Measurements from ENCODE around the gene AOPEP. TPM values are rescaled to one million over a fixed set of nuclear protein-coding genes. Genes with fewer than 3 reads are reported as not detected.
"Not testable (repeated sequence)": the region's sequence is repeated elsewhere in the genome, so short reads cannot be mapped to it uniquely, and the experiment has no call there.

AOPEP gene
- total and polyA plus RNA-seq, 2 donors = 9.6 to 36.5 TPM

- DNase-seq (ENCODE audit: low read depth in 6 of 9, low spot score in 9 of 9) = no peak
- 98% methylated on average over 6 of the region's 6 CpGs for WGBS
- H3K4me1 ChIP-seq (ENCODE audit: control insufficient read depth in 2 of 2, insufficient read depth in 2 of 2, low read length in 2 of 2) = no peaks in the 10 kb centered on the region
- no peaks in the 10 kb centered on the region for H3K27me3 ChIP-seq (ENCODE audit: control insufficient read depth in 2 of 2, insufficient read depth in 1 of 2, low read length in 1 of 2)
- no peak overlapping the region for H3K27ac ChIP-seq (ENCODE audit: low read depth in 1 of 2, low read length in 1 of 2)
- H3K4me3 ChIP-seq (ENCODE audit: low read length in 2 of 2) = no peak overlapping the region
- H3K36me3 ChIP-seq (ENCODE audit: control insufficient read depth in 2 of 2, insufficient read depth in 2 of 2, low read length in 1 of 2) = no peaks in the 10 kb centered on the region
- H3K9me3 ChIP-seq (ENCODE audit: control insufficient read depth in 2 of 2, insufficient read depth in 1 of 2, low read length in 1 of 2) = no peaks in the 10 kb centered on the region
These were observed 208.9 kb downstream of the AOPEP start for GRCh38 chr9:94935396-94935795.

GRCh38 chr9:94936419-94936818 lies 209.9 kb downstream of the AOPEP start:
- no peaks in the 10 kb centered on the region for H3K36me3 ChIP-seq (ENCODE audit: control insufficient read depth in 2 of 2, insufficient read depth in 2 of 2, low read length in 1 of 2)
- WGBS = over 99% methylated on average over 3 of the region's 3 CpGs
- no peaks in the 10 kb centered on the region for H3K9me3 ChIP-seq (ENCODE audit: control insufficient read depth in 2 of 2, insufficient read depth in 1 of 2, low read length in 1 of 2)
- H3K4me1 ChIP-seq (ENCODE audit: control insufficient read depth in 2 of 2, insufficient read depth in 2 of 2, low read length in 2 of 2) = no peaks in the 10 kb centered on the region
- no peak overlapping the region for H3K4me3 ChIP-seq (ENCODE audit: low read length in 2 of 2)
- DNase-seq (ENCODE audit: low read depth in 6 of 9, low spot score in 9 of 9) = no peak
- H3K27ac ChIP-seq (ENCODE audit: low read depth in 1 of 2, low read length in 1 of 2) = no peak overlapping the region
- H3K27me3 ChIP-seq (ENCODE audit: control insufficient read depth in 2 of 2, insufficient read depth in 1 of 2, low read length in 1 of 2) = no peaks in the 10 kb centered on the region

- WGBS = 98% methylated on average over 6 of the region's 6 CpGs
- DNase-seq (ENCODE audit: low read depth in 6 of 9, low spot score in 9 of 9) = no peak
These were observed 210.9 kb downstream of the AOPEP start for GRCh38 chr9:94937214-94937903.

GRCh38 chr9:94938384-94938783 lies 211.9 kb downstream of the AOPEP start:
- Histone ChIP-seq H3K4me3 (ENCODE audit: low read length in 2 of 2) (no peak overlapping the region), H3K27me3 (ENCODE audit: control insufficient read depth in 2 of 2, insufficient read depth in 1 of 2, low read length in 1 of 2) (no peaks in the 10 kb centered on the region), H3K27ac (ENCODE audit: low read depth in 1 of 2, low read length in 1 of 2) (no peak overlapping the region), H3K9me3 (ENCODE audit: control insufficient read depth in 2 of 2, insufficient read depth in 1 of 2, low read length in 1 of 2) (no peaks in the 10 kb centered on the region), H3K36me3 (ENCODE audit: control insufficient read depth in 2 of 2, insufficient read depth in 2 of 2, low read length in 1 of 2) (no peaks in the 10 kb centered on the region), H3K4me1 (ENCODE audit: control insufficient read depth in 2 of 2, insufficient read depth in 2 of 2, low read length in 2 of 2) (no peaks in the 10 kb centered on the region)
- 98% methylated on average over 3 of the region's 3 CpGs for WGBS
- DNase-seq (ENCODE audit: low read depth in 6 of 9, low spot score in 9 of 9) = no peak

More at GRCh38 chr9:94937214-94937903, 210.9 kb downstream of the AOPEP start:
- H3K9me3 ChIP-seq (ENCODE audit: control insufficient read depth in 2 of 2, insufficient read depth in 1 of 2, low read length in 1 of 2) = no peaks in the 10 kb centered on the region
- no peaks in the 10 kb centered on the region for H3K36me3 ChIP-seq (ENCODE audit: control insufficient read depth in 2 of 2, insufficient read depth in 2 of 2, low read length in 1 of 2)
- H3K27me3 ChIP-seq (ENCODE audit: control insufficient read depth in 2 of 2, insufficient read depth in 1 of 2, low read length in 1 of 2) = no peaks in the 10 kb centered on the region
- H3K4me3 ChIP-seq (ENCODE audit: low read length in 2 of 2) = no peak overlapping the region
- no peaks in the 10 kb centered on the region for H3K4me1 ChIP-seq (ENCODE audit: control insufficient read depth in 2 of 2, insufficient read depth in 2 of 2, low read length in 2 of 2)
- no peak overlapping the region for H3K27ac ChIP-seq (ENCODE audit: low read depth in 1 of 2, low read length in 1 of 2)

- H3K27me3 ChIP-seq (ENCODE audit: control insufficient read depth in 2 of 2, insufficient read depth in 1 of 2, low read length in 1 of 2); H3K4me1 ChIP-seq (ENCODE audit: control insufficient read depth in 2 of 2, insufficient read depth in 2 of 2, low read length in 2 of 2); H3K9me3 ChIP-seq (ENCODE audit: control insufficient read depth in 2 of 2, insufficient read depth in 1 of 2, low read length in 1 of 2); H3K27ac ChIP-seq (ENCODE audit: low read depth in 1 of 2, low read length in 1 of 2); H3K36me3 ChIP-seq (ENCODE audit: control insufficient read depth in 2 of 2, insufficient read depth in 2 of 2, low read length in 1 of 2); H3K4me3 ChIP-seq (ENCODE audit: low read length in 2 of 2); DNase-seq (ENCODE audit: low read depth in 6 of 9, low spot score in 9 of 9): not testable (repeated sequence)
- 97% methylated on average over 6 of the region's 6 CpGs for WGBS
These were observed 213.8 kb downstream of the AOPEP start for GRCh38 chr9:94940296-94940695.

GRCh38 chr9:94941211-94941875 lies 214.8 kb downstream of the AOPEP start:
- no peaks in the 10 kb centered on the region for H3K36me3 ChIP-seq (ENCODE audit: control insufficient read depth in 2 of 2, insufficient read depth in 2 of 2, low read length in 1 of 2)
- no peak for DNase-seq (ENCODE audit: low read depth in 6 of 9, low spot score in 9 of 9)
- H3K9me3 ChIP-seq (ENCODE audit: control insufficient read depth in 2 of 2, insufficient read depth in 1 of 2, low read length in 1 of 2) = no peaks in the 10 kb centered on the region
- H3K4me3 ChIP-seq (ENCODE audit: low read length in 2 of 2) = no peak overlapping the region
- H3K27ac ChIP-seq (ENCODE audit: low read depth in 1 of 2, low read length in 1 of 2) = no peak overlapping the region
- 86% methylated on average over 3 of the region's 3 CpGs for WGBS
- no peaks in the 10 kb centered on the region for H3K27me3 ChIP-seq (ENCODE audit: control insufficient read depth in 2 of 2, insufficient read depth in 1 of 2, low read length in 1 of 2)
- no peaks in the 10 kb centered on the region for H3K4me1 ChIP-seq (ENCODE audit: control insufficient read depth in 2 of 2, insufficient read depth in 2 of 2, low read length in 2 of 2)

GRCh38 chr9:94944626-94945025 lies 218.1 kb downstream of the AOPEP start:
- no peaks in the 10 kb centered on the region for H3K4me1 ChIP-seq (ENCODE audit: control insufficient read depth in 2 of 2, insufficient read depth in 2 of 2, low read length in 2 of 2)
- no peaks in the 10 kb centered on the region for H3K9me3 ChIP-seq (ENCODE audit: control insufficient read depth in 2 of 2, insufficient read depth in 1 of 2, low read length in 1 of 2)
- H3K36me3 ChIP-seq (ENCODE audit: control insufficient read depth in 2 of 2, insufficient read depth in 2 of 2, low read length in 1 of 2) = no peaks in the 10 kb centered on the region
- DNase-seq (ENCODE audit: low read depth in 6 of 9, low spot score in 9 of 9) = no peak
- WGBS = 95% methylated on average over 1 of the region's 1 CpG
- no peak overlapping the region for H3K4me3 ChIP-seq (ENCODE audit: low read length in 2 of 2)
- no peak overlapping the region for H3K27ac ChIP-seq (ENCODE audit: low read depth in 1 of 2, low read length in 1 of 2)
- H3K27me3 ChIP-seq (ENCODE audit: control insufficient read depth in 2 of 2, insufficient read depth in 1 of 2, low read length in 1 of 2) = no peaks in the 10 kb centered on the region

GRCh38 chr9:94945197-94946144 lies 219.0 kb downstream of the AOPEP start:
- no peaks in the 10 kb centered on the region for H3K4me1 ChIP-seq (ENCODE audit: control insufficient read depth in 2 of 2, insufficient read depth in 2 of 2, low read length in 2 of 2)
- no peak for DNase-seq (ENCODE audit: low read depth in 6 of 9, low spot score in 9 of 9)
- no peak overlapping the region for H3K27ac ChIP-seq (ENCODE audit: low read depth in 1 of 2, low read length in 1 of 2)
- WGBS = 96% methylated on average over 14 of the region's 14 CpGs
- no peaks in the 10 kb centered on the region for H3K9me3 ChIP-seq (ENCODE audit: control insufficient read depth in 2 of 2, insufficient read depth in 1 of 2, low read length in 1 of 2)
- H3K4me3 ChIP-seq (ENCODE audit: low read length in 2 of 2) = no peak overlapping the region
- no peaks in the 10 kb centered on the region for H3K27me3 ChIP-seq (ENCODE audit: control insufficient read depth in 2 of 2, insufficient read depth in 1 of 2, low read length in 1 of 2)
- no peaks in the 10 kb centered on the region for H3K36me3 ChIP-seq (ENCODE audit: control insufficient read depth in 2 of 2, insufficient read depth in 2 of 2, low read length in 1 of 2)

- Histone ChIP-seq H3K27ac (ENCODE audit: low read depth in 1 of 2, low read length in 1 of 2) (no peak overlapping the region), H3K9me3 (ENCODE audit: control insufficient read depth in 2 of 2, insufficient read depth in 1 of 2, low read length in 1 of 2) (no peaks in the 10 kb centered on the region)
- 98% methylated on average over 3 of the region's 3 CpGs for WGBS
These were observed 219.8 kb downstream of the AOPEP start for GRCh38 chr9:94946256-94946655.

More at GRCh38 chr9:94946256-94946655, 219.8 kb downstream of the AOPEP start:
- Histone ChIP-seq H3K4me3 (ENCODE audit: low read length in 2 of 2) (no peak overlapping the region), H3K36me3 (ENCODE audit: control insufficient read depth in 2 of 2, insufficient read depth in 2 of 2, low read length in 1 of 2) (no peaks in the 10 kb centered on the region), H3K4me1 (ENCODE audit: control insufficient read depth in 2 of 2, insufficient read depth in 2 of 2, low read length in 2 of 2) (peaks cover 0 to 8% of the 10 kb centered on the region in 2 donors), H3K27me3 (ENCODE audit: control insufficient read depth in 2 of 2, insufficient read depth in 1 of 2, low read length in 1 of 2) (no peaks in the 10 kb centered on the region)
- no peak for DNase-seq (ENCODE audit: low read depth in 6 of 9, low spot score in 9 of 9)
